SU-DHL-6 (cell line): Measurements from ENCODE around the gene PLXNA2.

Experiments used
- H2AFZ ChIP-seq: fragments of 200-600 bp; sonication (generic); 2 replicates; pipeline ENCODE4 v1.6.1; 2014; ENCODE audit warnings: low read depth, mild to moderate bottlenecking, moderate library complexity, mixed read lengths, antibody characterized with exemption, low read length; ENCODE audit not compliant: severe bottlenecking
- H3F3A ChIP-seq: fragments of 200-600 bp; shearing (Covaris generic); 2 replicates; pipeline ENCODE4 v1.6.0; 2016; ENCODE audit warnings: antibody characterized with exemption, mild to moderate bottlenecking; ENCODE audit not compliant: insufficient read depth
- H3K27ac ChIP-seq: fragments of 200-600 bp; sonication (generic); 2 replicates; pipeline ENCODE4 v1.5.1; 2016; ENCODE audit warnings: low read depth, mild to moderate bottlenecking, low read length, moderate library complexity, mixed read lengths
- H3K27me3 ChIP-seq: fragments of 200-600 bp; sonication (generic), shearing (Covaris generic); 2 replicates; pipeline ENCODE4 v1.6.0; 2014; ENCODE audit warnings: mild to moderate bottlenecking, low read length
- H3K36me3 ChIP-seq: fragments of 200-600 bp; sonication (generic); 2 replicates; pipeline ENCODE4 v1.6.1; 2014; ENCODE audit warnings: mild to moderate bottlenecking, low read length, mixed read lengths
- H3K4me2 ChIP-seq: fragments of 300-600, 200-600 bp; shearing (Covaris generic), sonication (generic); 2 replicates; pipeline ENCODE4 v1.6.0; 2014; ENCODE audit warnings: low read length, low read depth, mild to moderate bottlenecking; ENCODE audit not compliant: poor library complexity, severe bottlenecking
- H3K4me3 ChIP-seq: fragments of 200-600 bp; sonication (generic); 2 replicates; pipeline ENCODE4 v1.5.1; 2014; ENCODE audit warnings: antibody characterized with exemption, low read length, mild to moderate bottlenecking, mixed read lengths; ENCODE audit not compliant: insufficient read depth, poor library complexity, severe bottlenecking
- H3K79me2 ChIP-seq: fragments of 200-600 bp; sonication (generic); 2 replicates; pipeline ENCODE4 v1.6.1; 2014; ENCODE audit warnings: mild to moderate bottlenecking, low read length, moderate library complexity; ENCODE audit not compliant: insufficient read depth
- H3K9ac ChIP-seq: fragments of 200-600 bp; sonication (generic); 2 replicates; pipeline ENCODE4 v1.7.0; 2014; ENCODE audit warnings: mild to moderate bottlenecking, low read length
- H3K9me2 ChIP-seq: fragments of 200-600 bp; sonication (generic); replicated peaks from 2 replicates; pipeline ENCODE4 v1.6.1; 2014; ENCODE audit warnings: low read length; ENCODE audit not compliant: insufficient read depth
- H3K9me3 ChIP-seq: fragments of 200-600 bp; sonication (generic); 2 replicates; pipeline ENCODE4 v1.6.1; 2014; ENCODE audit warnings: low read length, mixed read lengths; ENCODE audit not compliant: insufficient read depth
- H4K20me1 ChIP-seq: fragments of 200-600 bp; sonication (generic); 2 replicates; pipeline ENCODE4 v1.6.1; 2014; ENCODE audit warnings: low read depth, mild to moderate bottlenecking, antibody characterized with exemption, low read length, moderate library complexity, mixed read lengths
- EZH2phosphoT487 ChIP-seq: fragments of 200-600 bp; sonication (generic), shearing (Covaris generic); conservative IDR thresholded peaks from 2 replicates; pipeline ENCODE4 v1.6.1; 2018; ENCODE audit warnings: mild to moderate bottlenecking, antibody characterized with exemption, low read length, moderate library complexity, mixed read lengths
- TF ChIP-seq, protein P1 (sequence below): fragments of 200-600 bp; sonication (generic); IDR thresholded peaks from one replicate; pipeline ENCODE4 v1.5.1; 2017; ENCODE audit warnings: antibody characterized with exemption, mild to moderate bottlenecking, low read length, moderate library complexity; ENCODE audit not compliant: insufficient read depth, poor library complexity, severe bottlenecking

Gene PLXNA2

GRCh38 chr1:208173749-208174148, 70.4 kb downstream of the PLXNA2 start:
- H2AFZ ChIP-seq: no peak overlapping the region
- H3K36me3 ChIP-seq: no peaks in the 10 kb centered on the region
- no peaks in the 10 kb centered on the region for H3K9me2 ChIP-seq
- H3K27me3 ChIP-seq: no peaks in the 10 kb centered on the region
- H3F3A ChIP-seq: no peaks in the 10 kb centered on the region
- no peak overlapping the region for H3K4me3 ChIP-seq
- H3K27ac ChIP-seq: no peak overlapping the region
- H3K4me2 ChIP-seq: no peak overlapping the region
- H3K9me3 ChIP-seq: no peaks in the 10 kb centered on the region
- no peaks in the 10 kb centered on the region for H4K20me1 ChIP-seq
- TF ChIP-seq, protein P1, sequence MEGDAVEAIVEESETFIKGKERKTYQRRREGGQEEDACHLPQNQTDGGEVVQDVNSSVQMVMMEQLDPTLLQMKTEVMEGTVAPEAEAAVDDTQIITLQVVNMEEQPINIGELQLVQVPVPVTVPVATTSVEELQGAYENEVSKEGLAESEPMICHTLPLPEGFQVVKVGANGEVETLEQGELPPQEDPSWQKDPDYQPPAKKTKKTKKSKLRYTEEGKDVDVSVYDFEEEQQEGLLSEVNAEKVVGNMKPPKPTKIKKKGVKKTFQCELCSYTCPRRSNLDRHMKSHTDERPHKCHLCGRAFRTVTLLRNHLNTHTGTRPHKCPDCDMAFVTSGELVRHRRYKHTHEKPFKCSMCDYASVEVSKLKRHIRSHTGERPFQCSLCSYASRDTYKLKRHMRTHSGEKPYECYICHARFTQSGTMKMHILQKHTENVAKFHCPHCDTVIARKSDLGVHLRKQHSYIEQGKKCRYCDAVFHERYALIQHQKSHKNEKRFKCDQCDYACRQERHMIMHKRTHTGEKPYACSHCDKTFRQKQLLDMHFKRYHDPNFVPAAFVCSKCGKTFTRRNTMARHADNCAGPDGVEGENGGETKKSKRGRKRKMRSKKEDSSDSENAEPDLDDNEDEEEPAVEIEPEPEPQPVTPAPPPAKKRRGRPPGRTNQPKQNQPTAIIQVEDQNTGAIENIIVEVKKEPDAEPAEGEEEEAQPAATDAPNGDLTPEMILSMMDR: no peak
- TF ChIP-seq EZH2phosphoT487: no peak
- no peaks in the 10 kb centered on the region for H3K79me2 ChIP-seq
- H3K9ac ChIP-seq: no peak overlapping the region

DNA sequence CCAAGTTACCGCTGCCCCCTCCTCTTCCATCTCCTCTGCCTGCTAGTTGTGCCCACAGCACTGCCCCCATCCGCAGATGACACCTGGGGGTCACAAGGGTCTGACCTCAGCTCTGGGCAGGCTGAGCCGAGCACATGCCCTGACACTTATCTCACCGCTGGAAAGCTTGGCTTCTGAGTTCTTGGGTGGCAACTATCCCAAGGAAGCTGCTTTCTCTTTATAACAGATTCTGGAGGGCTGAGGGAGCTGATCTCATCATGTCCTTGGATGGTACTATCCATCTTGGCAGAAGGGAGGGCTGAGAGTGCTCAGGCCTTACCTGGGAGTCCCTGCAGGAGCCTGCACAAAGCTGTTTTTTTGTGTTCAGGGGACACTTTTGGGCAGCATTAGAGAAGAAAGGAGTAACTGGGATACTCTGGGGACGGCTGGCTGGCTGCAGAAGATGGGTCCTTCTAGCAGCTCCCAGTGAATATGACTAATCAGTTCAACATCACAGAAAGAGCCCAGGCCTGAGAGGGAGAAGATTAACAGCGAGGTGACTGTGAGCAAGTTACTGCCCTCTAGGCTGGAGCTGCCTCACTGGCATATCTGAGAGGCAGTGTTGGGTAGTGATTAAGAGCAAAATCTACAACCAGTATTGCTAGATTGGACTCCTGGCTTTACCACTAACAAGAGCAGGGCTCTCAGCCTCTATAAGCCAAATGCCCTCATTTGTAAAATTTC, 71.6 kb downstream of the PLXNA2 start:
- Histone ChIP-seq H3K79me2 (no peaks in the 10 kb centered on the region), H3F3A (no peaks in the 10 kb centered on the region), H4K20me1 (no peaks in the 10 kb centered on the region), H3K9me2 (no peaks in the 10 kb centered on the region), H3K4me2 (no peak overlapping the region), H3K9ac (no peak overlapping the region), H3K36me3 (no peaks in the 10 kb centered on the region), H3K27me3 (no peaks in the 10 kb centered on the region), H3K4me3 (no peak overlapping the region), H3K27ac (no peak overlapping the region), H2AFZ (no peak overlapping the region), H3K9me3 (no peaks in the 10 kb centered on the region)
- TF ChIP-seq, protein P1: no peak
- no peak for TF ChIP-seq EZH2phosphoT487

GRCh38 chr1:208171616-208172422, 72.4 kb downstream of the PLXNA2 start:
- H3K36me3 ChIP-seq: no peaks in the 10 kb centered on the region
- H3K79me2 ChIP-seq: no peaks in the 10 kb centered on the region
- no peaks in the 10 kb centered on the region for H3K9me3 ChIP-seq
- no peak overlapping the region for H3K4me2 ChIP-seq
- H3K4me3 ChIP-seq: no peak overlapping the region
- H4K20me1 ChIP-seq: no peaks in the 10 kb centered on the region
- no peak overlapping the region for H2AFZ ChIP-seq
- no peak for TF ChIP-seq EZH2phosphoT487
- TF ChIP-seq, protein P1: no peak
- H3F3A ChIP-seq: no peaks in the 10 kb centered on the region
- H3K27me3 ChIP-seq: no peaks in the 10 kb centered on the region
- H3K9ac ChIP-seq: no peak overlapping the region
- H3K27ac ChIP-seq: no peak overlapping the region
- H3K9me2 ChIP-seq: no peaks in the 10 kb centered on the region
